Measurements from ENCODE around the gene LNP1.

DNA sequence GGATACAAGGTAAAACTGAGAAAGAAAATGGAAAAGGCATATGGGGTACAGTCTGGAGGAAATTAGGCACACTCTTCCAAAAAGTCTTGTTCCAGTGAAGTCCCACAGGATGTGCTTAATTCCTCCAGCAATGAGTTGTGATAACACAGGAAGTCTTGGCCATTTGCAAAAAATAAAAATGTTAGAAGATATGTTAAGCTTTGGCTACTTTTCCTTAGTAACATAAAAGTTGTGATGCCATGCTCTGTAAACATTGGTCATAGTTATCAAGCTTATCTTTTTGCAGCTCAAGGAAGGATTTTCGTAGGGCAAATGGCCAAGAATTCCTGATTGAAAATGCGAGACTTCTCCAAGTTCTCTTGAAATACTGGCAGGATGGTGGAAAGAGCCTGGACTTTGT lies 26.4 kb downstream of the LNP1 start:
- TF ChIP-seq, protein P1, sequence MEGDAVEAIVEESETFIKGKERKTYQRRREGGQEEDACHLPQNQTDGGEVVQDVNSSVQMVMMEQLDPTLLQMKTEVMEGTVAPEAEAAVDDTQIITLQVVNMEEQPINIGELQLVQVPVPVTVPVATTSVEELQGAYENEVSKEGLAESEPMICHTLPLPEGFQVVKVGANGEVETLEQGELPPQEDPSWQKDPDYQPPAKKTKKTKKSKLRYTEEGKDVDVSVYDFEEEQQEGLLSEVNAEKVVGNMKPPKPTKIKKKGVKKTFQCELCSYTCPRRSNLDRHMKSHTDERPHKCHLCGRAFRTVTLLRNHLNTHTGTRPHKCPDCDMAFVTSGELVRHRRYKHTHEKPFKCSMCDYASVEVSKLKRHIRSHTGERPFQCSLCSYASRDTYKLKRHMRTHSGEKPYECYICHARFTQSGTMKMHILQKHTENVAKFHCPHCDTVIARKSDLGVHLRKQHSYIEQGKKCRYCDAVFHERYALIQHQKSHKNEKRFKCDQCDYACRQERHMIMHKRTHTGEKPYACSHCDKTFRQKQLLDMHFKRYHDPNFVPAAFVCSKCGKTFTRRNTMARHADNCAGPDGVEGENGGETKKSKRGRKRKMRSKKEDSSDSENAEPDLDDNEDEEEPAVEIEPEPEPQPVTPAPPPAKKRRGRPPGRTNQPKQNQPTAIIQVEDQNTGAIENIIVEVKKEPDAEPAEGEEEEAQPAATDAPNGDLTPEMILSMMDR (IDR thresholded peaks at IDR 0.05) = no peak
- no peak for TF ChIP-seq POLR2A (IDR thresholded peaks at IDR 0.05)
- no peak for TF ChIP-seq POLR2AphosphoS5 (IDR thresholded peaks at IDR 0.05)
- TF ChIP-seq EP300 (IDR thresholded peaks at IDR 0.05) = no peak
